Thyroid gland (tissue), 4 donors: ENCODE measurements around the gene DAAM2.

Experiments used
- POLR2A ChIP-seq, 2 donors: fragments of 450-650 bp; IDR thresholded peaks; one replicate each; pipeline ENCODE4 v1.6.1; 2017; ENCODE audit warnings: antibody characterized with exemption in 2 of 2, mild to moderate bottlenecking in 2 of 2, moderate library complexity in 1 of 2
- TF ChIP-seq, protein P1 (sequence below), 6 experiments: fragments of 200-600 bp in 3 of 6; fragments of 450-650 bp in 3 of 6; sonication (generic) in 3 of 6; IDR thresholded peaks; one replicate each; pipeline ENCODE4 v1.5.1; 2016 to 2019; ENCODE audit warnings: antibody characterized with exemption in 6 of 6, mild to moderate bottlenecking in 2 of 6, inconsistent platforms in 1 of 6, moderate library complexity in 1 of 6

DNA sequence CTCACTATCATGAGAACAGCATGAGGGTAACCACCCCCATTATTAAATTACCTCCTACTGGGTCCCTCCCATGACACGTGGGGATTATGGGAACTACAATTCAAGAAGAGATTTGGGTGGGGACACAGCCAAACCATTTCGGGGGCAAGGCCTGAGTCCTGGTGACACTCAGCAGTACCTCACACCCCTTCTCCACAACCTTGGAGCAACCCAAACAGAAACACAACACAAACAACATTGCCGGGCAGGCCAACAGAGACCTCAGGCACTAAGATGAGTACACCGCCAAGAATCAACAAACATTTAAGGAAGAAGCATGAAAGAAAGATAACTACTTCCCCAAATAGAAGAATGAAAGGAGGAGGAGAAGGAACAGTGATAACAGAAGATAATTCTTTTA lies 125.2 kb downstream of the DAAM2 start:
- TF ChIP-seq, protein P1, sequence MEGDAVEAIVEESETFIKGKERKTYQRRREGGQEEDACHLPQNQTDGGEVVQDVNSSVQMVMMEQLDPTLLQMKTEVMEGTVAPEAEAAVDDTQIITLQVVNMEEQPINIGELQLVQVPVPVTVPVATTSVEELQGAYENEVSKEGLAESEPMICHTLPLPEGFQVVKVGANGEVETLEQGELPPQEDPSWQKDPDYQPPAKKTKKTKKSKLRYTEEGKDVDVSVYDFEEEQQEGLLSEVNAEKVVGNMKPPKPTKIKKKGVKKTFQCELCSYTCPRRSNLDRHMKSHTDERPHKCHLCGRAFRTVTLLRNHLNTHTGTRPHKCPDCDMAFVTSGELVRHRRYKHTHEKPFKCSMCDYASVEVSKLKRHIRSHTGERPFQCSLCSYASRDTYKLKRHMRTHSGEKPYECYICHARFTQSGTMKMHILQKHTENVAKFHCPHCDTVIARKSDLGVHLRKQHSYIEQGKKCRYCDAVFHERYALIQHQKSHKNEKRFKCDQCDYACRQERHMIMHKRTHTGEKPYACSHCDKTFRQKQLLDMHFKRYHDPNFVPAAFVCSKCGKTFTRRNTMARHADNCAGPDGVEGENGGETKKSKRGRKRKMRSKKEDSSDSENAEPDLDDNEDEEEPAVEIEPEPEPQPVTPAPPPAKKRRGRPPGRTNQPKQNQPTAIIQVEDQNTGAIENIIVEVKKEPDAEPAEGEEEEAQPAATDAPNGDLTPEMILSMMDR (IDR thresholded peaks at IDR 0.05): no peak
- TF ChIP-seq POLR2A (IDR thresholded peaks at IDR 0.05): no peak
